Activated naive CD4-positive, alpha-beta T cell treated with anti-CD3 and anti-CD28 coated beads, Interleukin-2, amount 50 U/mL, for 24 hours (primary cell): Measurements from ENCODE around the gene HS6ST3.

Source experiments
- H3K27ac Mint-ChIP-seq: one replicate; pipeline ENCODE4 v1.8.0; 2021; ENCODE audit warnings: mild to moderate bottlenecking, mixed read lengths
- H3K27me3 Mint-ChIP-seq: one replicate; pipeline ENCODE4 v1.8.0; 2021; ENCODE audit warnings: mixed read lengths
- H3K36me3 Mint-ChIP-seq: one replicate; pipeline ENCODE4 v1.8.0; 2021; ENCODE audit warnings: mixed read lengths
- H3K4me1 Mint-ChIP-seq: one replicate; pipeline ENCODE4 v1.8.0; 2021; ENCODE audit warnings: mixed read lengths
- H3K4me3 Mint-ChIP-seq: one replicate; pipeline ENCODE4 v1.8.0; 2021; ENCODE audit warnings: mild to moderate bottlenecking, mixed read lengths
- H3K9me3 Mint-ChIP-seq: one replicate; pipeline ENCODE4 v1.8.0; 2021; ENCODE audit warnings: mixed read lengths

The HS6ST3 gene

GRCh38 chr13:96816874-96817273 lies 727.0 kb downstream of the HS6ST3 start:
- Mint-ChIP-seq H3K36me3 (no peaks in the 10 kb centered on the region), H3K27me3 (no peaks in the 10 kb centered on the region), H3K4me3 (no peak overlapping the region), H3K4me1 (no peaks in the 10 kb centered on the region), H3K27ac (no peak overlapping the region), H3K9me3 (peaks cover 10% of the 10 kb centered on the region)

- no peaks in the 10 kb centered on the region for H3K4me1 Mint-ChIP-seq
- H3K9me3 Mint-ChIP-seq = peaks cover 10% of the 10 kb centered on the region
- no peaks in the 10 kb centered on the region for H3K27me3 Mint-ChIP-seq
- no peak overlapping the region for H3K27ac Mint-ChIP-seq
- no peak overlapping the region for H3K4me3 Mint-ChIP-seq
- no peaks in the 10 kb centered on the region for H3K36me3 Mint-ChIP-seq
These were observed 727.5 kb downstream of the HS6ST3 start for GRCh38 chr13:96817336-96817941.

GRCh38 chr13:96819375-96819774 lies 729.5 kb downstream of the HS6ST3 start:
- H3K4me1 Mint-ChIP-seq = no peaks in the 10 kb centered on the region

DNA sequence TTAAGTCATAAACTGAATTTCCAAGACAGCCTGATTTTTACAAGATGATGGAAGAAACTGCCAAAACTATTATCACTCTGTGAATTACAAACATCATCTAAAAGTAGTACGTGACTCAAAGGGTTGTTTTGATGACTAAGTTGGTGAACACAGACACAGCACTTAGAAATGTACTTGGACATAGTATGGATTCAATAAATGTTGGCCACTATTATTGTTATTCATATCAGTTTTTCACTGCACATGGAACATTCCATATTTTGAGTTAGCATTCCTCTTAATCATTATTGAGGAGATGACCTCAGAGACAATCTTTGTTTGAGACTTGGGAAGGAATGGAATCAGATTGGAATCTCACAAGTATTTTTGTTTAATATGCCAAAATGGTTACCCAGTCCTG lies 731.5 kb downstream of the HS6ST3 start:
- Mint-ChIP-seq H3K36me3 (no peaks in the 10 kb centered on the region), H3K4me1 (no peaks in the 10 kb centered on the region), H3K4me3 (no peak overlapping the region), H3K27ac (no peak overlapping the region), H3K9me3 (no peaks in the 10 kb centered on the region), H3K27me3 (no peaks in the 10 kb centered on the region)

More at GRCh38 chr13:96819375-96819774, 729.5 kb downstream of the HS6ST3 start:
- Mint-ChIP-seq H3K4me3 (no peak overlapping the region), H3K36me3 (no peaks in the 10 kb centered on the region), H3K9me3 (peaks cover 10% of the 10 kb centered on the region), H3K27ac (no peak overlapping the region), H3K27me3 (no peaks in the 10 kb centered on the region)

DNA sequence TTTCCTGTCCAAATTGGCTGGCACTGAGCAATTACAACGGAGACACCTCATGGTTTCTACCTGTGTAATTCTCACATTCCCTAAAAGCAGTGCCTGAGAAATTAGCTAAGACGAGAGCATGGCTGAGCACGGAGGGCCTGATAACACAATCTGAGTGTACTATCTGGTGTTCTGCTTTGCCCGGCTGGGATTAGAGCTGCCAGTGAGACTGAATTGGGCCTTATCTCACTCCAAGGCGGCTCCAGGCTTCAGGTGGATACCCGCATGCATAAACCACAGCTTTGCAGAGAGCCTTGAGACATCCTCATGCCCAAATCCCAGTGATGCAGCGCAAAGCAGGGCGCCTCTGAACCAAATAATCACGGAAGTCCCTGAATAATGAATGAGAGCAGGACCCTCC lies 732.1 kb downstream of the HS6ST3 start:
- Mint-ChIP-seq H3K27me3 (no peaks in the 10 kb centered on the region), H3K9me3 (no peaks in the 10 kb centered on the region), H3K27ac (no peak overlapping the region), H3K4me3 (no peak overlapping the region), H3K36me3 (no peaks in the 10 kb centered on the region), H3K4me1 (no peaks in the 10 kb centered on the region)

DNA sequence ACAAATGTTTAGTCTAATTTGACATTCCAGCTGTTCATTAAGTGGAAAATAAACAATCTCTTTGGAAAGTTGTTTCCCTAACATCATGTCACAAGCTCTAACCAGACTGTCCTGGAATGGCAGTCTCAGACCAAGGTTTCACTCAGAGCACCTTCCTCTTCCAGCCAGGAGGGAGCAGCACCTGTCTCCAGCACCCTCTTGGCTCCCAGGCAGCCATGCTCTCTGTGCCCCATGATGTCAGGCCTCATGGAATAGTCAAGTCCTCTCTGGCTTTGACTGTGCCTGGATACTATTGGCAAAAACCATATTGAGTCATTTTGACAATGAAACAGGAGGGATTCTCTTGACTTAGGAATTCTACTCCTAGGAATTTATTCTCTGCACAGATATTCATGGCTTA lies 733.0 kb downstream of the HS6ST3 start:
- no peaks in the 10 kb centered on the region for H3K36me3 Mint-ChIP-seq

GRCh38 chr13:96824140-96824539 lies 734.2 kb downstream of the HS6ST3 start:
- no peak overlapping the region for H3K4me3 Mint-ChIP-seq
- H3K4me1 Mint-ChIP-seq = no peaks in the 10 kb centered on the region
- no peaks in the 10 kb centered on the region for H3K9me3 Mint-ChIP-seq

More for the DNA sequence above, 733.0 kb downstream of the HS6ST3 start:
- Mint-ChIP-seq H3K27ac (no peak overlapping the region), H3K9me3 (no peaks in the 10 kb centered on the region), H3K27me3 (no peaks in the 10 kb centered on the region), H3K4me1 (no peaks in the 10 kb centered on the region), H3K4me3 (no peak overlapping the region)

GRCh38 chr13:96825653-96826052 lies 735.7 kb downstream of the HS6ST3 start:
- H3K27ac Mint-ChIP-seq = no peak overlapping the region
- H3K36me3 Mint-ChIP-seq = no peaks in the 10 kb centered on the region
- H3K9me3 Mint-ChIP-seq = no peaks in the 10 kb centered on the region
- no peaks in the 10 kb centered on the region for H3K27me3 Mint-ChIP-seq
- H3K4me3 Mint-ChIP-seq = no peak overlapping the region
- H3K4me1 Mint-ChIP-seq = no peaks in the 10 kb centered on the region

More at GRCh38 chr13:96824140-96824539, 734.2 kb downstream of the HS6ST3 start:
- Mint-ChIP-seq H3K36me3 (no peaks in the 10 kb centered on the region), H3K27ac (no peak overlapping the region), H3K27me3 (no peaks in the 10 kb centered on the region)

GRCh38 chr13:96834626-96835025 lies 744.7 kb downstream of the HS6ST3 start:
- Mint-ChIP-seq H3K4me3 (no peak overlapping the region), H3K27ac (no peak overlapping the region), H3K9me3 (no peaks in the 10 kb centered on the region), H3K27me3 (no peaks in the 10 kb centered on the region), H3K4me1 (no peaks in the 10 kb centered on the region), H3K36me3 (no peaks in the 10 kb centered on the region)

DNA sequence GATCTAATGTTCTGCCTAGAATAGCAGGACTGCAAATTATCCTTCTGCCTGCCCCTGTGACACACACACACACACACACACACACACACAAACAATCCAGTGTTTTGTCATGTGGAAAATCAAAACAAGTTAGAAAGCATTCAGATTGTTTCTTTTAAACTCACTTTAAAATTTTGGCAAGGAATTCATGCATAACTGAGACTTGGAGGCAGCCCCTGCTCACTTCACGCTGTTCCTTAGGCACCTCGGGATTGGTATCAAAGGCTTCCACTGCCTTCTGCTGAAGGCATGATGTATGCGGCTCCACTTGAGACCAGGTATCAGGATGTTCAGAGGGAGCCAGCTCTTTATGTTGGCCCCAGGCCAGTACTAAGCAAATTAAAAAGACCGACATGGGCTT lies 745.6 kb downstream of the HS6ST3 start:
- H3K4me3 Mint-ChIP-seq = no peak overlapping the region
- H3K4me1 Mint-ChIP-seq = no peaks in the 10 kb centered on the region
- no peak overlapping the region for H3K27ac Mint-ChIP-seq
- H3K36me3 Mint-ChIP-seq = no peaks in the 10 kb centered on the region
- H3K27me3 Mint-ChIP-seq = no peaks in the 10 kb centered on the region
- H3K9me3 Mint-ChIP-seq = no peaks in the 10 kb centered on the region

- no peaks in the 10 kb centered on the region for H3K4me1 Mint-ChIP-seq
These were observed 746.8 kb downstream of the HS6ST3 start for GRCh38 chr13:96836733-96837132.

GRCh38 chr13:96837809-96838208 lies 747.9 kb downstream of the HS6ST3 start:
- peaks cover 5% of the 10 kb centered on the region for H3K9me3 Mint-ChIP-seq
- H3K4me3 Mint-ChIP-seq = no peak overlapping the region
- H3K27me3 Mint-ChIP-seq = no peaks in the 10 kb centered on the region
- H3K4me1 Mint-ChIP-seq = no peaks in the 10 kb centered on the region
- no peak overlapping the region for H3K27ac Mint-ChIP-seq
- no peaks in the 10 kb centered on the region for H3K36me3 Mint-ChIP-seq

More at GRCh38 chr13:96836733-96837132, 746.8 kb downstream of the HS6ST3 start:
- no peaks in the 10 kb centered on the region for H3K9me3 Mint-ChIP-seq
- H3K27ac Mint-ChIP-seq = no peak overlapping the region
- H3K27me3 Mint-ChIP-seq = no peaks in the 10 kb centered on the region
- H3K36me3 Mint-ChIP-seq = no peaks in the 10 kb centered on the region
- H3K4me3 Mint-ChIP-seq = no peak overlapping the region

DNA sequence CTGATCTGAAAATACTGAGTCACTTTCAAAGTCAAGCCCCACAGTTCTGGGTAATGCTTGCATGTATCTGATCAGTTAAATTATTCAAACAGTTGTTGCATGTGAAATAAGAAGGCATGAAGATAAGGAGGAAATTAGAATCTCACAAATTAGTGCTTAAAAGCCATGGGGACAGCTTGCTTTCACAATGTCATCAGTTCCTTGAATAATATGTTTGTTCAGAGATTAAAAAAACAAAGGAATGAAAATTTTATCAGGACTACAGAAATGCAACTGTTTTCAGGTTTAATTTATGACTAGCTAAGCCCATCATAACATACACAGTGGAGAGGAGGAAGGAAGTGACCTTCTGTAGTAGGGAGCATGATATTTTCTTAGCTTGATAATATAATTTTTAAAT lies 754.3 kb downstream of the HS6ST3 start:
- peaks cover 5% of the 10 kb centered on the region for H3K9me3 Mint-ChIP-seq
- no peaks in the 10 kb centered on the region for H3K4me1 Mint-ChIP-seq
- H3K27ac Mint-ChIP-seq = no peak overlapping the region
- no peak overlapping the region for H3K4me3 Mint-ChIP-seq
- no peaks in the 10 kb centered on the region for H3K27me3 Mint-ChIP-seq
- no peaks in the 10 kb centered on the region for H3K36me3 Mint-ChIP-seq

DNA sequence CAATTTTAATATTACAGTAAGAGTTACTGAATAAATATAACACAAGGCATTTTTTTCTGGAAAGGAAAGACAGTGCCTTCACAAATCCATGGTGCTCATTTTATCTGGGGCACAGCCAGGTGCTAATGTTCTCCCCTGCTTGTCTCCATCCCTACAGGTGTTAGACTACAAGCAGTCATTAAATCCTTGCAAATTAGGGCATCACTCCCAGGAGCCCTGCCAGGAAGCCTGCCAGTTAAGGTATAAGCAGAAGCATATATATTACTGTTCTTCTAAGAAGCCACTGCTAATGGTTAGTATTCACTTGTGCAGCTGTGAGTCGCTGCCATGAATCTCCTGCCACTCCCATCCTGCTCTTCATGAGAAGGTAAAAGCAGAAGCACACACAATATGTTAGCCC lies 754.7 kb downstream of the HS6ST3 start:
- Mint-ChIP-seq H3K27me3 (no peaks in the 10 kb centered on the region), H3K36me3 (no peaks in the 10 kb centered on the region), H3K27ac (no peak overlapping the region), H3K4me3 (no peak overlapping the region), H3K9me3 (peaks cover 5% of the 10 kb centered on the region), H3K4me1 (no peaks in the 10 kb centered on the region)

GRCh38 chr13:96848286-96848685 lies 758.4 kb downstream of the HS6ST3 start:
- Mint-ChIP-seq H3K4me1 (no peaks in the 10 kb centered on the region), H3K27me3 (no peaks in the 10 kb centered on the region), H3K27ac (no peak overlapping the region), H3K9me3 (peaks cover 8% of the 10 kb centered on the region), H3K36me3 (no peaks in the 10 kb centered on the region), H3K4me3 (no peak overlapping the region)

GRCh38 chr13:96849091-96849490 lies 759.2 kb downstream of the HS6ST3 start:
- H3K4me1 Mint-ChIP-seq = no peaks in the 10 kb centered on the region
- peaks cover 8% of the 10 kb centered on the region for H3K9me3 Mint-ChIP-seq
- H3K4me3 Mint-ChIP-seq = no peak overlapping the region
- no peaks in the 10 kb centered on the region for H3K27me3 Mint-ChIP-seq
- H3K36me3 Mint-ChIP-seq = no peaks in the 10 kb centered on the region
- no peak overlapping the region for H3K27ac Mint-ChIP-seq

DNA sequence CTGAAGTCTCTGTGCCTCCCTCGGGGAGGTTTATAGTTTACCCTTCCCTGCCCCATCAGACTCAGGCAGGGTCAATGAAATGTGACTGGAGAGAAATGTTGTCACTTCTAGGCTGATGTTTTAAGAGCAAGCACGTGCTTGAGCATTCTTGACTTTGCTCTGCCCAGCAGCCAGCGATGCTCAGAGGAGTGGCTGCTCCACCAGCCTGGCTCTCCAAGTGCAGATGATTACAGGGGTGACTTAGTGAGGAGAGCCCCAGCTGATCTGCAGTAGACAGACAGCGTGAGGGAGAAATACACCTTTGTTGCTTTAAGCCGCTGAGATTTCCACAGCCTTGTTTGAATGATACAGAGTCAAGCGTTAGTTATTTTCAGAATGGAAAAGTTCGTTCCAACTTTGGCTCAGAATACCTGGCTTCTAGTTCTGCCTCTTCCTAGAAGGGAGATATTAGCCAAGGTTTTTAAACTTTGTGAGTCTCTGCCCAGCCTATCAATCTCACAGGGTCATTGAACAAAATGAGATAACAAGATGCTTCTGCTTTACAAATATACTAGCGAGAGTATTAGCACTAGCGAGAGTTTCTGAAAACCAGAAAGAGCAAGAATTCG lies 760.7 kb downstream of the HS6ST3 start:
- H3K36me3 Mint-ChIP-seq = no peaks in the 10 kb centered on the region
- H3K4me3 Mint-ChIP-seq = no peak overlapping the region
- H3K9me3 Mint-ChIP-seq = peaks cover 8% of the 10 kb centered on the region
- H3K27me3 Mint-ChIP-seq = no peaks in the 10 kb centered on the region
- no peaks in the 10 kb centered on the region for H3K4me1 Mint-ChIP-seq
- H3K27ac Mint-ChIP-seq = no peak overlapping the region
